ENCODE data around the gene TP73.

TP73 gene

DNA sequence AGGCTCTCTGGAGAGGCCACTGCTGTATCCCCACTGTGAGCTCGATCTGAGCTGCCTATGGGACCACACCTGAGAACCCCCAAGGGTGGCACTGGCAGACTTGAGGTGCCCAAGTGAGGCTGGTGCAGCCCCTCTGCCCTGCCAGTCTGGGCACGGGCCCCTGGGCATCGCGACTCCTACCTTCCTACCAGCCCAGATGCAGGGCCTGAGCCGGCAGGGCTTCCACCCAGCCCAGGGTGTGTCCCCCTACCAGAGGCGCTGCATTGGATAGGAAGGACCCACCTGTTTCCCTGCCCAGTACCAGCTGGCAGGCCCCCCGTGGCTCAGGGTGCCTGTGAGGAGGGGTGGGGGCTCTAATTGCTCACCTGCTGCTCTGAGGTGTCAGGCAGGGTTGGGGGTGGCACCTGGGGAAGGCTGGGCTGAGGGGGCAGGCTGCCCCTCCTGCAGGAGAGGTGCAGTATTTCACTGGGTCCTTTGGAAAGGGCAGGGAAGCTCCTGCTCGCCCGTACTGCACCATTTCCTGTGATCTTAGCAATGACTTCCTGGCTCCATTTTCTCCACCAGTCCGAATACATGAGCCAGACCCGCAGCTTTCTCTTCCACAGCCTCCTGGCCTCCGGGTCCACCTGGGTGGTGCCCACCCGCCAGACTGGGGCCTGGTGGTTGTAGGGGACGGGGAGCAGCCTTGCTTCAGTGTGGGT is 11.8 kb downstream of the TP73 start:
- peaks cover 18% of the 10 kb centered on the region for H3K27me3 ChIP-seq (ENCODE audit: control insufficient read depth, insufficient read depth, low read length, poor library complexity, severe bottlenecking)
- no peaks in the 10 kb centered on the region for H3K36me3 ChIP-seq (ENCODE audit: control insufficient read depth, insufficient read depth, low read length)
- no peaks in the 10 kb centered on the region for H3K9me3 ChIP-seq (ENCODE audit: control insufficient read depth, low read length)
- H3K4me3 ChIP-seq (ENCODE audit: insufficient read depth, low read depth, low read length): no peak overlapping the region
- H3K4me1 ChIP-seq (ENCODE audit: control insufficient read depth, insufficient read depth, low read length): no peaks in the 10 kb centered on the region
- WGBS, 2 experiments: 90% methylated on average over 14 of the region's 14 CpGs
- no peak overlapping the region for H3K27ac ChIP-seq (ENCODE audit: insufficient read depth, low read depth, low read length, poor library complexity, severe bottlenecking)

DNA sequence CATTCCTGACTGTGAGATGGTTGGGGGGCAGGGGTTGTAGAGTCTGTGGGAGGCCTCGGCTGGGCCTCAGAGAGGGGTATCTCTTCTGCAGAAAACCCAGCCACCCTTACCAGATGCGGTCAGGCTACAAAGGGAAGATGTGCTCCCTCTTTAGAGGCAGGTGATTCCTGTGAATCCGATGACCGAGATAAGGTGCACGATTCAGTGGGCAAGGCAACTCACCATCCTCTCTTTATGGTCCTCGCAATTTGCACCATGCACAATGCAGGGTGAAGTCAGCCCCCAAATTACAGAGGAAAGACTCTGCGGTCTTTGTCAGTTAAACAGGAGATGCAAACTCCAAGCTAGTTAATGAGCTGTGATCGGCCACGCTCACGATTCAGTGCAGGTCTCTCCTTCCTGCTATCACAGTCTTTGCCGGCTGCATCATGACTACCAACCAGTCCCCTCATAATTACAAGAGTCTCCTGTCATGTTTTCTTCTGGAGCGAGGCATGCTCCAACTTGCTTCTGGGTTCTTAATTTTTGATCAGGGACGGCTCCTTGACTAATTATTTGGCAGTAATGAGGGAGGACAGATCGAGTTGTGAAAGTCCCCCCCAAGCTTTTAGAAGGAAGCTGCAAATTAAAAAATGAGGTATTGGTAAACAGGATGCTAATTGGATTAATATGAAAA is 12.5 kb downstream of the TP73 start:
- no peak overlapping the region for H3K4me3 ChIP-seq (ENCODE audit: insufficient read depth, low read depth, low read length)
- 90 to 93% methylated on average over 14 of the region's 14 CpGs for WGBS, 2 experiments
- H3K4me1 ChIP-seq (ENCODE audit: control insufficient read depth, insufficient read depth, low read length): no peaks in the 10 kb centered on the region
- H3K9me3 ChIP-seq (ENCODE audit: control insufficient read depth, low read length): no peaks in the 10 kb centered on the region
- H3K27me3 ChIP-seq (ENCODE audit: control insufficient read depth, insufficient read depth, low read length, poor library complexity, severe bottlenecking): peaks cover 23% of the 10 kb centered on the region
- no peaks in the 10 kb centered on the region for H3K36me3 ChIP-seq (ENCODE audit: control insufficient read depth, insufficient read depth, low read length)
- H3K27ac ChIP-seq (ENCODE audit: insufficient read depth, low read depth, low read length, poor library complexity, severe bottlenecking): no peak overlapping the region

DNA sequence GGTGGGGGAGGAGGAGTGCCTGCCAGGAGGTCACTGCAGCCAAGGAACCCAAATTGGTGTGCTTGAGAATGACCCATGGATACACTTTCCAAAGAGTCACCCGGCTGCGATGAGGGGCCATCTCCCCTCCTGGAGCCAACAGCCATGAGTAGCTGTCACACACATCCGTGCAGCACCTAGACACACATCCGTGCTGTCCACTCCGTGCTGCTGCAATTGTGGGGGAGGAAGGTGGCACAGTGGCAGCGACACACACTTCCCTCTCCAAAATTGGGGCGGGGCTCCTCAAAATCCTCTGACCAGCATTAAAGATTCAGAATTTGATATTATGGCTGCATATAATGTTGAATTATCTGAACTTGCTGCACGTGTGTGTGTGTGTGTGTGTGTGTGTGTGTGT is 15.8 kb downstream of the TP73 start:
- Histone ChIP-seq H3K4me3 (ENCODE audit: insufficient read depth, low read depth, low read length) (no peak overlapping the region), H3K4me1 (ENCODE audit: control insufficient read depth, insufficient read depth, low read length) (no peaks in the 10 kb centered on the region), H3K9me3 (ENCODE audit: control insufficient read depth, low read length) (no peaks in the 10 kb centered on the region), H3K27ac (ENCODE audit: insufficient read depth, low read depth, low read length, poor library complexity, severe bottlenecking) (no peak overlapping the region), H3K36me3 (ENCODE audit: control insufficient read depth, insufficient read depth, low read length) (no peaks in the 10 kb centered on the region), H3K27me3 (ENCODE audit: control insufficient read depth, insufficient read depth, low read length, poor library complexity, severe bottlenecking) (peaks cover 32% of the 10 kb centered on the region)
- WGBS, 2 experiments: 91% methylated on average over 8 of the region's 8 CpGs

DNA sequence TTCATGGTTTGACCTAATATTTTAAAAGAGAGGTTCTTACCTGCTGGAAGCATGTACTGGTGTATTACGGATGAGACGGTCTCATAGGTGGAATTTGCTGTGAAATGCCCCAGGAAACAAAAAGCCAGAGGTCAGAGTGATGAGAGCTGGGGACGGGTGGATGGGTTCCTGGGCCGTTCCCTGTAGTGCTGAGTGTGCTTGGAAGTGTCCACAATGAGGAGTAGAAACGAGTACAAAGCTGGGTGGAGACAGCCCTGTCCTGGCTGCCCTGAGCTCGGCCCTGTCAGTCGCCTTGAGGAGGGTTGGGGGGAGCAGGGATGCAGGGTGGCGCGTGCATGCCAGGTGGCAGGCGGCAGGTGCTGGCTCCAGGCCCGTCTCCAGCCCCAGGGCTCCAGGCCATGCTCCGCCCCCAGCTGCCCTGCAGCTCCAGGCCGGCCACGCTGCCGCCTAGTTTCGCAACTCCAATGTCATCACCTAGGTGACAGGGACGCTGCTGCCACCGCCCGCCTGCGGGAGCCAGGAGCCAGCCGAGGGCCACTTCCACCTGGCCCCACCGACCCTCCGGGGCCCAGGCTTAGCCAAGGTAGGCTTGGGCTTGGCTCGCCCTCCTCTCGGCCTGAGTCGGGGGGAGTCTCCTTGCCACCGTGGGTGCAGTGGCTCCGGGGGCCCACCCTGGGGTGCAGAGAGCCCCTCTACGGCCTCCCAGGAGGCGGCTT is 16.4 kb downstream of the TP73 start:
- no peaks in the 10 kb centered on the region for H3K4me1 ChIP-seq (ENCODE audit: control insufficient read depth, insufficient read depth, low read length)
- H3K9me3 ChIP-seq (ENCODE audit: control insufficient read depth, low read length): no peaks in the 10 kb centered on the region
- WGBS, 2 experiments: 46 to 50% methylated on average over 30 of the region's 30 CpGs
- no peaks in the 10 kb centered on the region for H3K36me3 ChIP-seq (ENCODE audit: control insufficient read depth, insufficient read depth, low read length)
- H3K4me3 ChIP-seq (ENCODE audit: insufficient read depth, low read depth, low read length): no peak overlapping the region
- H3K27me3 ChIP-seq (ENCODE audit: control insufficient read depth, insufficient read depth, low read length, poor library complexity, severe bottlenecking): peaks cover 32% of the 10 kb centered on the region
- H3K27ac ChIP-seq (ENCODE audit: insufficient read depth, low read depth, low read length, poor library complexity, severe bottlenecking): no peak overlapping the region

DNA sequence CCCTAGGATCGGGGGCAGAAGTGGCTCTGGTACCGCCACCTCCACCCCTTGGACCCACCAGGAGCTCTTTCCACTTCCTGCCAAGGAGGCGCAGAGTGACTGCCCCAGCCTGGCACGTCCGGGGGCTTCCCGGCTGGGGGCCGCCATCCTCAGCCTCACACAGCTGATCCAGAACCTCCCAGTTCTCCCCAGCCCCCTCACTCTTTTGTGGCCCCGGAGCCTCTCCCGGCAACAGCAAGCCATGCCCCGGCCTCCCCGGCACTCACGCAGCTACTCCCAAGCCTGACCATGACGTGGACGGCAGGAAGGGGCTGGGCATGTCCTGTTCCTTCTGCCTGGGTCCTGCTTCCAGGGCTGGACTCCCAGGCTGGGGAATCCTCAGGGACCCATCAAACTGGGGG is 17.1 kb downstream of the TP73 start:
- Histone ChIP-seq H3K4me1 (ENCODE audit: control insufficient read depth, insufficient read depth, low read length) (no peaks in the 10 kb centered on the region), H3K4me3 (ENCODE audit: insufficient read depth, low read depth, low read length) (no peak overlapping the region), H3K36me3 (ENCODE audit: control insufficient read depth, insufficient read depth, low read length) (no peaks in the 10 kb centered on the region), H3K9me3 (ENCODE audit: control insufficient read depth, low read length) (no peaks in the 10 kb centered on the region), H3K27ac (ENCODE audit: insufficient read depth, low read depth, low read length, poor library complexity, severe bottlenecking) (no peak overlapping the region), H3K27me3 (ENCODE audit: control insufficient read depth, insufficient read depth, low read length, poor library complexity, severe bottlenecking) (peaks cover 32% of the 10 kb centered on the region)
- 87 to 90% methylated on average over 14 of the region's 14 CpGs for WGBS, 2 experiments

DNA sequence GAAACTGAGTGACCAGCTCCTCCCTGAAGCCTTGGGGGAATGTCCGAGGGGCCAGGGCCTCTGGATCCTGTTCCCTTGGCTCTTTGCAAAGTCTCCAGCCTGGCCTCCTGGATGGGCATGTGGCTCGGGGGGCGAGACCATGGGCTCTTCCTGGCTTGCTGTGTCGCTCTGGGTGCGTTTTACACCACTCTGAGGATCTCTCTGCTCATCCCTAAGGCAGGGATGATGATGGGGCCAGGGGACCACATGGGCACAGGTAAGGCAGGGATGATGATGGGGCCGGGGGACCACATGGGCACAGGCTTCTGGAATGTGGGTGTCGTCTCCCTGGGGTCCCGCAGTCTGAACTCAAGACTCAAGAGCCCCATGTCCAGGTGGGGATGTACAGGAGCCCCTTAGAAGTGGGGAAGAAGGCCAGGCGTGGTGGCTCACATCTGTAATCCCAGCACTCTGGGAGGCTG is 17.7 kb downstream of the TP73 start:
- WGBS, 2 experiments: 87 to 88% methylated on average over 9 of the region's 9 CpGs

DNA sequence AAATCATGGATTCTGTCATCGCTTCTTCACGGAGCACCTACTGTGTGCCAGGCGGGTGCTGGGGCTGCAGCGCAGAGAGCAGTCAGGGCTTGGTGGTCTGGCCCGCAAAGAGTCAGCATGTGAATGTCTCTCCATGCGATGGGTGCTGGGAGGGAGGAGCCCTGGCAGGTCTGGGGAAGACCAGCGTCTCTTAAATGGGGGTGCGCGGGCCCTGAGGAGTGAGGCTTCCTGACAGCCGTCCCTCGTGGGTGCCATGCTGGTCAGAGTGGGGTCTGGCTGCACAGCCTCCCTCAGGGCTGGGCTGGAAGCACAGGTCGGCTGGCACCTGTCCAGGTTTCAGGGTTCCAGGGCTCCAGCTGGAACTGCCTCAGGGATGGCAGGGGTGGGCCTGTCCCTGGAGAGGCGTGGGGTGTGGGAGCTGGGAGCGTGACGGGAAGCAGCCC is 18.5 kb downstream of the TP73 start:
- Histone ChIP-seq H3K9me3 (ENCODE audit: control insufficient read depth, low read length) (no peaks in the 10 kb centered on the region), H3K27me3 (ENCODE audit: control insufficient read depth, insufficient read depth, low read length, poor library complexity, severe bottlenecking) (peaks cover 32% of the 10 kb centered on the region), H3K27ac (ENCODE audit: insufficient read depth, low read depth, low read length, poor library complexity, severe bottlenecking) (no peak overlapping the region), H3K36me3 (ENCODE audit: control insufficient read depth, insufficient read depth, low read length) (no peaks in the 10 kb centered on the region), H3K4me3 (ENCODE audit: insufficient read depth, low read depth, low read length) (no peak overlapping the region), H3K4me1 (ENCODE audit: control insufficient read depth, insufficient read depth, low read length) (no peaks in the 10 kb centered on the region)
- WGBS, 2 experiments: 91 to 93% methylated on average over 15 of the region's 15 CpGs

More for the DNA sequence above, 17.7 kb downstream of the TP73 start:
- Histone ChIP-seq H3K36me3 (ENCODE audit: control insufficient read depth, insufficient read depth, low read length) (no peaks in the 10 kb centered on the region), H3K27me3 (ENCODE audit: control insufficient read depth, insufficient read depth, low read length, poor library complexity, severe bottlenecking) (peaks cover 32% of the 10 kb centered on the region), H3K4me1 (ENCODE audit: control insufficient read depth, insufficient read depth, low read length) (no peaks in the 10 kb centered on the region), H3K4me3 (ENCODE audit: insufficient read depth, low read depth, low read length) (no peak overlapping the region), H3K27ac (ENCODE audit: insufficient read depth, low read depth, low read length, poor library complexity, severe bottlenecking) (no peak overlapping the region), H3K9me3 (ENCODE audit: control insufficient read depth, low read length) (no peaks in the 10 kb centered on the region)

DNA sequence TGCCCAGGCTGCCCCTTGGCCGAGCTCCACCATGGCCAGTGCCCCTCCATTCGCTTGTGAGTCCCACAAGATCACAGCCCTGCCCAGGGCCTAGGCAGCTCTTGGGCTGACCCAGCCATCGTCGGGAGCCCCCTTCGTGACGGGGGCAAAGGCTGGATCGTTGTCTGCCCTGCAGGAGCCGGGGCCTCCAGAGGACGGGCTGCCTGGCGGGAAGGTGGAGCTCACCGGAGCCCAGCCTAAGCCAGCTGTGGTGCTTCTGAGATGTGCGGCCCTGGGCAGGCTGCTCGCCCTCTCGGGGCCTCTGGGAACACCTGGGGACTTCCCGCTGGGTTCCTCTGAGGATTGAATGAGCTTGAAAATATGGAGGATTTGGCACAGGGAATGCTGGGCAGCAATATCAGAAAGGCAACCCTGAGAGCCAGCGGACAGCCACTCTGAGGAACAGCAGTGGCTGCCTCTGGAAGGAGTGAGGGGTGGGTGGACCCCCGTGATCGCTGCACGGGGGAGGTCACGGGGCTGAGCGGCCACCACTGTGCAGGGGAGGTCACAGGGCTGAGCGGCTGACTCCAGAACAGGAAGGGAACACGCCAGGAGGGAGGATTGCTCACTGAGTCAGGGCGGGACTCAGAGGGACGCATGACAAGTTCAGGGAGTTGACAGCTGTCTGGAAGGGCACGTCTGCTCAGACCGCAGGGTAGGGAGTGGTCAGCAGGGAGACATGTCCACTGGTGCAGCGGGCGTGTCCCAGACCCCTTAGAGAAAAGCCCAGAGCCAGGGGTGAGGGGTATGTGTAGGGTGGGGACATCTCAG is 19.3 kb downstream of the TP73 start:
- Histone ChIP-seq H3K27me3 (ENCODE audit: control insufficient read depth, insufficient read depth, low read length, poor library complexity, severe bottlenecking) (peaks cover 32% of the 10 kb centered on the region), H3K4me3 (ENCODE audit: insufficient read depth, low read depth, low read length) (no peak overlapping the region), H3K4me1 (ENCODE audit: control insufficient read depth, insufficient read depth, low read length) (no peaks in the 10 kb centered on the region), H3K36me3 (ENCODE audit: control insufficient read depth, insufficient read depth, low read length) (no peaks in the 10 kb centered on the region), H3K9me3 (ENCODE audit: control insufficient read depth, low read length) (no peaks in the 10 kb centered on the region), H3K27ac (ENCODE audit: insufficient read depth, low read depth, low read length, poor library complexity, severe bottlenecking) (no peak overlapping the region)
- 59 to 67% methylated on average over 29 of the region's 29 CpGs for WGBS, 2 experiments

DNA sequence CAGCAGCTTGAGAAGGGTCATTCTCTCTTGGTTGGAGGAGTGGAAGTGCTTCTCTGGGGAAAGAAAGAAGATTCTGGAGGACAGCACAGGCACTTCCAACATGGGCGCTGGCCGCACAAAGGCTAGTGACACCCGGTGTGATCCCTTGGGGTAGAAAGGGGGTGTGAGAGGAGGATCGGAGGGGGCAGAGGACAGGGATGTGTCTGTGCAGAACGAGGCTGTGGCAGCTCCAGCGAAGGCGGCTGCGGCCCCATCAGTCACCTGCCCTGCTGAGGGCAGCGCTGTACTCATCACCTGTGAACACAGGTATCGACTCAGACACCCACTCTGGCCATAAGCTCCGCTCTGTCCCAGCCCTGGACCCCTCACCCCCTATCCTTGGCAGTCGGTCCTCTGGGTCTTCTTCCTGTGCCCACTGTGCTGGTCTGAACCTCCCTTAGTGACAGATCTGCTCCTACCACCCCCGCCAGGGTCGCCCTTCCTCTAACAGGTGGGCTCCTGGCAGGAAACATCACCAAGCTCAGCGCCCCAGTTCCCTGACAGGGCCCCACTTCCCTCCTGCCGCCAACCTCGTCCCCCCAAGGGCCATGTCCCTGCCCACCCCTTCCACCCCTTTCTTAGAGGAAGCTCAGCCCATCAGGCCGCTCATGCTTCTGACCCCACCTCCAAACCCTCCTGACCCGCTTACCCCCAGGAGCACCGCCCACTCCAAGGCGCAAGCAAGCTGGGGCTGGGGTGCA is 20.1 kb downstream of the TP73 start:
- no peaks in the 10 kb centered on the region for H3K4me1 ChIP-seq (ENCODE audit: control insufficient read depth, insufficient read depth, low read length)
- H3K27me3 ChIP-seq (ENCODE audit: control insufficient read depth, insufficient read depth, low read length, poor library complexity, severe bottlenecking): peaks cover 32% of the 10 kb centered on the region
- H3K36me3 ChIP-seq (ENCODE audit: control insufficient read depth, insufficient read depth, low read length): no peaks in the 10 kb centered on the region
- H3K4me3 ChIP-seq (ENCODE audit: insufficient read depth, low read depth, low read length): no peak overlapping the region
- no peaks in the 10 kb centered on the region for H3K9me3 ChIP-seq (ENCODE audit: control insufficient read depth, low read length)
- H3K27ac ChIP-seq (ENCODE audit: insufficient read depth, low read depth, low read length, poor library complexity, severe bottlenecking): no peak overlapping the region
- 86% methylated on average over 21 of the region's 21 CpGs for WGBS, 2 experiments
